Measurements from ENCODE around the gene WDR7.

WDR7 gene

GRCh38 chr18:56643381-56643780, 7.8 kb upstream of the WDR7 start:
- Histone ChIP-seq H3K36me3 (replicated peaks; ENCODE audit: insufficient read depth, low read length) (no peaks in the 10 kb centered on the region), H3K9me3 (replicated peaks; ENCODE audit: insufficient read depth, low read length) (no peaks in the 10 kb centered on the region), H3K4me1 (ENCODE audit: low read length) (0 out of 2 replicates have a peak, but pooled peaks cover 5% of the 10 kb centered on the region), H3K9ac (ENCODE audit: low read length) (no peak overlapping the region), H2AFZ (ENCODE audit: low read length) (no peak overlapping the region), H3K27me3 (replicated peaks; ENCODE audit: insufficient read depth, low read length) (no peaks in the 10 kb centered on the region), H3K4me3 (ENCODE audit: low read length) (no peak overlapping the region), H3K27ac (ENCODE audit: low read length) (no peak overlapping the region), H3K79me2 (ENCODE audit: low read length) (peaks cover under 1% of the 10 kb centered on the region; the same call in 1 of the 2 replicates), H3F3A (ENCODE audit: insufficient read depth, low read length) (no peaks in the 10 kb centered on the region), H3K4me2 (ENCODE audit: low read depth, low read length) (no peak overlapping the region), H3K9me2 (replicated peaks; ENCODE audit: insufficient read depth, low read length) (no peaks in the 10 kb centered on the region), H4K20me1 (ENCODE audit: insufficient read depth, low read length) (no peaks in the 10 kb centered on the region)
- no peak for DNase-seq
- TF ChIP-seq EZH2 (optimal IDR thresholded peaks at IDR 0.05; ENCODE audit: low read depth, low read length) (no peak), CTCF (IDR thresholded peaks at IDR 0.05; ENCODE audit: low read length) (no peak), EZH2phosphoT487 (IDR thresholded peaks at IDR 0.05; ENCODE audit: low read length) (no peak)

- no peak overlapping the region for H2AFZ ChIP-seq (ENCODE audit: low read length)
- no peak overlapping the region for H3K9ac ChIP-seq (ENCODE audit: low read length)
- no peaks in the 10 kb centered on the region for H3K9me3 ChIP-seq (replicated peaks; ENCODE audit: insufficient read depth, low read length)
- H3K27ac ChIP-seq (ENCODE audit: low read length): no peak overlapping the region
- peaks cover 5% of the 10 kb centered on the region; the same call in 1 of the 2 replicates for H3K79me2 ChIP-seq (ENCODE audit: low read length)
- H3K4me3 ChIP-seq (ENCODE audit: low read length): no peak overlapping the region
- no peaks in the 10 kb centered on the region for H3K36me3 ChIP-seq (replicated peaks; ENCODE audit: insufficient read depth, low read length)
- TF ChIP-seq EZH2phosphoT487 (IDR thresholded peaks at IDR 0.05; ENCODE audit: low read length): no peak
- TF ChIP-seq CTCF (IDR thresholded peaks at IDR 0.05; ENCODE audit: low read length): peak; percentile 50
- DNase-seq: peak; percentile 43
- H3F3A ChIP-seq (ENCODE audit: insufficient read depth, low read length): no peaks in the 10 kb centered on the region
- H4K20me1 ChIP-seq (ENCODE audit: insufficient read depth, low read length): no peaks in the 10 kb centered on the region
- no peaks in the 10 kb centered on the region for H3K9me2 ChIP-seq (replicated peaks; ENCODE audit: insufficient read depth, low read length)
- H3K4me2 ChIP-seq (ENCODE audit: low read depth, low read length): no peak overlapping the region
- H3K4me1 ChIP-seq (ENCODE audit: low read length): no peaks in the 10 kb centered on the region
- H3K27me3 ChIP-seq (replicated peaks; ENCODE audit: insufficient read depth, low read length): no peaks in the 10 kb centered on the region
Observed at GRCh38 chr18:56645415-56646016, 5.6 kb upstream of the WDR7 start.

- no peak overlapping the region for H3K4me3 ChIP-seq (ENCODE audit: low read length)
- H3K4me2 ChIP-seq (ENCODE audit: low read depth, low read length): no peak overlapping the region
- H3K9me3 ChIP-seq (replicated peaks; ENCODE audit: insufficient read depth, low read length): no peaks in the 10 kb centered on the region
- H3K36me3 ChIP-seq (replicated peaks; ENCODE audit: insufficient read depth, low read length): no peaks in the 10 kb centered on the region
- no peak overlapping the region for H3K9ac ChIP-seq (ENCODE audit: low read length)
- 0 out of 2 replicates have a peak, but pooled peaks cover under 1% of the 10 kb centered on the region for H3K4me1 ChIP-seq (ENCODE audit: low read length)
- no peak overlapping the region for H2AFZ ChIP-seq (ENCODE audit: low read length)
- peaks cover 12% of the 10 kb centered on the region for H3K79me2 ChIP-seq (ENCODE audit: low read length)
- H3K27ac ChIP-seq (ENCODE audit: low read length): no peak overlapping the region
- H4K20me1 ChIP-seq (ENCODE audit: insufficient read depth, low read length): no peaks in the 10 kb centered on the region
- H3K27me3 ChIP-seq (replicated peaks; ENCODE audit: insufficient read depth, low read length): no peaks in the 10 kb centered on the region
- H3K9me2 ChIP-seq (replicated peaks; ENCODE audit: insufficient read depth, low read length): no peaks in the 10 kb centered on the region
- no peak for DNase-seq
- peaks cover 13% of the 10 kb centered on the region for H3F3A ChIP-seq (ENCODE audit: insufficient read depth, low read length)
- TF ChIP-seq CTCF (IDR thresholded peaks at IDR 0.05; ENCODE audit: low read length): no peak
- no peak for TF ChIP-seq EZH2 (optimal IDR thresholded peaks at IDR 0.05; ENCODE audit: low read depth, low read length)
- TF ChIP-seq EZH2phosphoT487 (IDR thresholded peaks at IDR 0.05; ENCODE audit: low read length): no peak
Observed at GRCh38 chr18:56647071-56647470, 4.1 kb upstream of the WDR7 start.
